Measurements from ENCODE around the gene RNF207. TPM values are rescaled to one million over a fixed set of nuclear protein-coding genes. Genes with fewer than 3 reads are reported as not detected.

RNF207 gene
- total and polyA plus RNA-seq, 2 of the 13 experiments (the other 11 are each of a cell fraction or from before 2014, with no cell fraction given) = 9.8 to 15.9 TPM

GRCh38 chr1:6245086-6245868 is 39.4 kb downstream of the RNF207 start:
- FAIRE-seq (no peak), ATAC-seq (peak; percentile 56)
- TF ChIP-seq MXD4 (CRISPR knock-in tag; IDR thresholded peaks at IDR 0.05) (peak; percentile 95), NR2F2 (IDR thresholded peaks at IDR 0.05; ENCODE audit: borderline replicate concordance, low read depth) (no peak; the same call in 1 of the 2 replicates), RFXAP (CRISPR knock-in tag; IDR thresholded peaks at IDR 0.05; ENCODE audit: borderline replicate concordance) (peak; percentile 96), SKI (IDR thresholded peaks at IDR 0.05; ENCODE audit: partially characterized antibody) (peak; percentile 62), ZBTB38 (CRISPR knock-in tag; IDR thresholded peaks at IDR 0.05) (peak; percentile 96), RFX3 (CRISPR knock-in tag; IDR thresholded peaks at IDR 0.05) (peak; percentile 43; the same call in 1 of the 2 replicates), ZNF800 (CRISPR knock-in tag; IDR thresholded peaks at IDR 0.05) (peak; percentile 98), ATM (IDR thresholded peaks at IDR 0.05; ENCODE audit: borderline replicate concordance) (no peak), IRF2 (CRISPR knock-in tag; IDR thresholded peaks at IDR 0.05) (peak; percentile 95), ZNF430 (CRISPR knock-in tag; IDR thresholded peaks at IDR 0.05) (peak; percentile 99), SP5 (CRISPR knock-in tag; IDR thresholded peaks at IDR 0.05; ENCODE audit: borderline replicate concordance, low read depth) (peak; percentile 58; the same call in 1 of the 2 replicates), ZKSCAN8 (CRISPR knock-in tag; IDR thresholded peaks at IDR 0.05; ENCODE audit: borderline replicate concordance) (peak; percentile 94), ZNF639 (CRISPR knock-in tag; conservative IDR thresholded peaks at IDR 0.05) (peak; percentile 95), POLR2AphosphoS2 (IDR thresholded peaks at IDR 0.05; ENCODE audit: low read depth, low read length) (no peak), PTBP1 (IDR thresholded peaks at IDR 0.05; ENCODE audit: low read depth, low read length, poor library complexity, severe bottlenecking) (no peak), ZNF160 (CRISPR knock-in tag; IDR thresholded peaks at IDR 0.05) (peak; percentile 97), NBN (conservative IDR thresholded peaks at IDR 0.05) (no peak), ELF1 (CRISPR knock-in tag; IDR thresholded peaks at IDR 0.05) (peak; percentile 46; the same call in 1 of the 2 replicates), AKAP8 (CRISPR knock-in tag; IDR thresholded peaks at IDR 0.05) (peak; percentile 93)
- TF ChIP-seq, protein P1, sequence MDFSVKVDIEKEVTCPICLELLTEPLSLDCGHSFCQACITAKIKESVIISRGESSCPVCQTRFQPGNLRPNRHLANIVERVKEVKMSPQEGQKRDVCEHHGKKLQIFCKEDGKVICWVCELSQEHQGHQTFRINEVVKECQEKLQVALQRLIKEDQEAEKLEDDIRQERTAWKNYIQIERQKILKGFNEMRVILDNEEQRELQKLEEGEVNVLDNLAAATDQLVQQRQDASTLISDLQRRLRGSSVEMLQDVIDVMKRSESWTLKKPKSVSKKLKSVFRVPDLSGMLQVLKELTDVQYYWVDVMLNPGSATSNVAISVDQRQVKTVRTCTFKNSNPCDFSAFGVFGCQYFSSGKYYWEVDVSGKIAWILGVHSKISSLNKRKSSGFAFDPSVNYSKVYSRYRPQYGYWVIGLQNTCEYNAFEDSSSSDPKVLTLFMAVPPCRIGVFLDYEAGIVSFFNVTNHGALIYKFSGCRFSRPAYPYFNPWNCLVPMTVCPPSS (IDR thresholded peaks at IDR 0.05) = no peak

More at GRCh38 chr1:6245086-6245868, 39.4 kb downstream of the RNF207 start:
- intact Hi-C loops (cut with micrococcal nuclease; ENCODE audit: unreplicated experiment) (loop anchor here (5.0 to 10.0 kb wide), 2 partner anchors 140 to 147 kb away; partner anchors contain the start of gene ACOT7), in situ Hi-C loops (cut with HindIII; ENCODE audit: extremely low pct_ligation_motif_present, low pct_unique_long_range_greater_than_20kb) (loop anchor here (5.0 to 10.0 kb wide), 3 partner anchors 37 to 170 kb away; partner anchors contain the start of gene HES2)
- Histone ChIP-seq H3K4me2 (ENCODE audit: low read depth, low read length) (peak overlapping the region; percentile 50), H3K9ac (ENCODE audit: insufficient read depth, low read depth, low read length) (no peak overlapping the region), H3K79me2 (ENCODE audit: insufficient read depth, low read length) (no peaks in the 10 kb centered on the region), H3K4me3 (replicated peaks in 1 of 3; ENCODE audit: insufficient read depth in 1 of 3, low read depth in 2 of 3, low read length in 3 of 3) (peak overlapping the region in 2 of 3 experiments; percentile 27 to 44; a peak in 3 of 6 replicates), H3K36me3 (replicated peaks in 1 of 2; ENCODE audit: control insufficient read depth in 1 of 2, insufficient read depth in 2 of 2, low read length in 2 of 2) (no peaks in the 10 kb centered on the region), H3K27ac (ENCODE audit: extremely low read length, insufficient read depth, low read length) (no peak overlapping the region), H3K9me3 (ENCODE audit: low read length) (no peaks in the 10 kb centered on the region), H2AFZ (ENCODE audit: low read length) (no peak overlapping the region), H3K4me1 (ENCODE audit: insufficient read depth, low read length) (peaks cover 40% of the 10 kb centered on the region), H4K20me1 (ENCODE audit: insufficient read depth, low read length) (0 out of 2 replicates have a peak, but pooled peaks cover 5% of the 10 kb centered on the region), H3K27me3 (ENCODE audit: control insufficient read depth in 1 of 2, insufficient read depth in 2 of 2, low read length in 2 of 2) (peaks cover 15 to 63% of the 10 kb centered on the region in 2 experiments)
- ChIA-PET POLR2A (interaction anchor here (0.8 to 1.1 kb wide), 2 partner anchors 10 to 39 kb away, joined by 3 to 4 read pairs; partner anchors contain the start of gene ICMT), CTCF (ENCODE audit: low intra/inter-chr PET ratio, low total read pairs) (interaction anchor here (0.9 to 3.4 kb wide), 5 partner anchors 18 to 192 kb away, joined by 4 to 39 read pairs (median 9); partner anchors contain the start of gene RNF207)
- no TSS peak for BruUV-seq (replicated peaks)
- peak; percentile 46 for DNase-seq (ENCODE audit: low spot score)
- 4% methylated on average over 45 of the region's 79 CpGs for WGBS (ENCODE audit: low lambda C conversion rate)
